NCI-H82 (cell line): Measurements from ENCODE around the gene RNF169.

ENCODE experiments used
- DNase-seq: peaks from one replicate; lab custom pipeline; 2025; lab: John Stamatoyannopoulos, UW

RNF169 gene

GRCh38 chr11:74770456-74770855 is 21.8 kb downstream of the RNF169 start:
- DNase-seq = no peak

- DNase-seq = no peak
Measured at GRCh38 chr11:74771139-74771538, 22.5 kb downstream of the RNF169 start.

DNA sequence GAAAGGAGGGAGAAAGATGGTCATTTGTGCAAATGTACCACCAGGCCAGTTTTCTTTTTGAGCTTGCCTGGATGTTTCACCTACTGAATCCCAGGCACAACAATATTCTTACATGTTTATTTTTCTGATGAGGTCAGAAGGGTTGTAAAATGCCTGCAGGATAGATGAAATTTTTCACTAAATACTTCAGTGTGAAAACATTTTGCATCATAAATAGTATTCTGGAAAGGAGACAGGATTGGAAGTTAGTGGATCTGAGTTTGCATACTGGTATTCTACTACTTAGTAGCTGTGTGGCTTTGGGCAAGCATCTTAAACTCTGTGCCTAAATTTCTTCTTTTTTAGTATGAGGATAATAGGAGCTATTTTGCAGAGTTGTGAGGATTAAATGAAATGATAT is 24.8 kb downstream of the RNF169 start:
- DNase-seq = no peak

- DNase-seq = no peak
Measured at GRCh38 chr11:74775762-74776161, 27.1 kb downstream of the RNF169 start.

GRCh38 chr11:74776546-74776945 is 27.9 kb downstream of the RNF169 start:
- DNase-seq = no peak

- peak; percentile 28 for DNase-seq
Measured at GRCh38 chr11:74777038-74777437, 28.4 kb downstream of the RNF169 start.

DNA sequence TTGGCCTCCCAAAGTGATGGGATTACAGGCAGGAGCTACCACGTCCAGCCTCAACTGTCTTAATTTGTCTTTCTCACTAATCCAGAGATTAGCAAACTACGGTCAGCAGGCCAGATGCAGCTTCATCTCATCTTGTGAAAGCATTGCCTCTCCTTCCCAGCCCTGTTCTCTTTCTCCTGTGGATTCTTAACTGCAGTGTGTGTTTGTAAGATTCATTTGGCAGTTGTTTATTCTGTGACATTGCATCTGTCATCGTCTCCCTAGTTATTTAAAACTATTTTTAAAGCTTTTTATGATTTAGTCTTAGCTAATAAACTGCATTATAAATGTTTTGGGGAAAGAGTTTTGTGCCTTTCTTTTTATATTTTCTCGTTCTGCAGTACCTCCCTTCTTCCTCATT is 29.2 kb downstream of the RNF169 start:
- DNase-seq = peak; percentile 58

DNA sequence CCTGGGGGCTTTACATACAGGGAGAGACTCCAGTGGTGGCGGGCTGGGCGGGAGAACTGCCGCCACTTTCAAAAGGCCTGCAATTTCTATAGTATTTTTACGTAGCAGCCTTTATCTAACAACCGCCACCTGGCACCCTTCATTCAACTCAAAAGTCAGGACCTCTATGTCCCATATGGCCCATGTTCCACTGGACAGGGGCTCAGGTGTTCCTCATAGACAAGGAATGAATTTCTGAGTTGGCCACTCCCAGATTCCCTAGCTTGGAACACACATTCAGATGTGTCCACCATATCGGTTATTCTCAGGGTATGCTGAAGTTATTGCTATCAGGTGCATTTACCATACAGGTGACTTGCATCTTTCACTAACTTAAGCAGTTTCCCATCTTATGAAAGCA is 29.9 kb downstream of the RNF169 start:
- DNase-seq = no peak

- DNase-seq = no peak
Measured at GRCh38 chr11:74780248-74781005, 31.8 kb downstream of the RNF169 start.

DNA sequence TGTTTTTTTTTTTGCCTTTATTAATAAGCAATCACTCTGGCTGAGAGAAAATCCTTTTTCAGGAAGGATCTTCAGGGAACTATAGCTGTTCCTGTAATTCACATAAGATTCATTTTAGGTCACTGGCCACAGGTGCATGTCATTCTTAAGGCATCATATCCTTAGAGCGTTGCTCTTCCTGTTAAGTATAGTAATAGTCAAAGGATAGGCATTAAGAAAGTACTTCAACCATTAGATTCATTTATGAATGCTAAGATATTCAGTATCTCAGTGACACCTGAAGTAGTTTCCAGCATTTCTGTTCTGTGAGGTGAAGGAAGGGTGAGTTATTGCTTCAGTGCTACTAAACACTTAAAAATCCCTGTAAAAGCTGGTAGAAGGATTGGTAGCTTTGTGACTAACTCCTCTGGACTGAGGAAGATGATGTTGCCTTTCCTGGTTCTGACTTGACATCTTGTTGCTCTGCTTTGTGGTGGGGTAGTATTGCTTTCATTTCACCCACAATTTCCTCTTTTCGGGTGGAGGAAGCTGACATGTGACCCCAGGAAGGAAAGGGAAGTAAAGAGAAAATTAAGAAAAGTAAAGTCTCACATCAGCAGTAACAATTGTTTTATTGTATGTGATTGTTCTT is 34.7 kb downstream of the RNF169 start:
- DNase-seq = no peak

- DNase-seq = no peak
Measured at GRCh38 chr11:74784234-74784633, 35.6 kb downstream of the RNF169 start.

- DNase-seq = no peak
Measured at GRCh38 chr11:74784726-74785125, 36.1 kb downstream of the RNF169 start.

DNA sequence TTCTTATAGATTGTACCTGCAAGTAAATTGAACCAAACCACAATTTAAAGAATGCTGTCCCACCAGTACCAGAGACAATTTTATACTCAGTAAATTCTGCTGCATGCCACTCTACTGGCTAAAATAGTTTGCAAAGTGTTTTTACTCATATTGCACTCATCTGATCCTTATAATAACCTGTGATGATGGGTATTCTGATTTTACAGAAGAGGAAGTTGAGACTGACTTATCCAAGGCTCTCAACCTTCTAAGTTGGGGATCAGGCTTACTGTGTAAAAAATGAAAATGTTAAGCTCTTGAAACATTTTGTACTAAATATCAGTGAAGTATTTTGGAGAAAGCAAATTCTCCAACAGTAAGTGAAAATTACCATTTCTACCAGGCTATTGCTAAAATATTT is 37.9 kb downstream of the RNF169 start:
- no peak for DNase-seq

- DNase-seq = no peak
Measured at GRCh38 chr11:74791333-74792100, 42.9 kb downstream of the RNF169 start.

DNA sequence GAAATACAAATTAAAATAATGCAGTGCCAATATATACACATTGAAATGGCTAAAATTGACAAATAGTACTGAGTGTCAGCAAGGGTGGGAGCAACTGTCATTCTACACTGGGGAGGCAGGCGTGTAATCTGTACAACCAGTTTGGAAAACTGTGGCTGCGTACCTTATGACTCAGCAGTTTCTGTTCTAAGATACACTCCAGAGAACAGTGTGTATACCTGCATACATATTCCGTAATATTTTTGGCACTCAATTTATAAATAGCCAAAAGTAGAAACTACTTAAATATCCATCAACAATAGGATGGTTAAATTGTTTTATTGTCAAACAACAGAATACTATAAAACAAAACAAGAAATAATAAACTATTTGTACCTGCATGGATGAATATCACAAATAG is 57.6 kb downstream of the RNF169 start:
- DNase-seq = no peak

DNA sequence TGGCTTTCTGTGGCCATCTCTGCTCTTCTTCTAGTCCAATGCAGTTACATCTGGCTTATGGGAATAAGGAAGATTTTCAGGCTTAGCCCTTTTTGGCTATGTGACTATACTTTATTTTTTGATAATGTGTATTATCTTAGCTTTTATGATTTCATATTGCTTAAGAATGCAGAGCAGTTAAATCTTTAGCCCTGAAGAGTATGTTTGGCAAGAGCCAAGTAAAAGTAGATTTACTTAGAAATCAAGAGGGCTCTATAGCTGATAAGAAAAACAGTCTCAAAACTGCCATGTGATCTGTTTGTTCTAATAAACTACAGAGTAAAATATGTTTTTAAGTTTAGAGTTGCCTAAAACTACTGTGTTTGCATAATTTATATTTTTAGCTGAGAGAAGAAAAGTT is 61.2 kb downstream of the RNF169 start:
- DNase-seq = no peak

- DNase-seq = no peak
Measured at GRCh38 chr11:74815966-74816365, 67.3 kb downstream of the RNF169 start.

DNA sequence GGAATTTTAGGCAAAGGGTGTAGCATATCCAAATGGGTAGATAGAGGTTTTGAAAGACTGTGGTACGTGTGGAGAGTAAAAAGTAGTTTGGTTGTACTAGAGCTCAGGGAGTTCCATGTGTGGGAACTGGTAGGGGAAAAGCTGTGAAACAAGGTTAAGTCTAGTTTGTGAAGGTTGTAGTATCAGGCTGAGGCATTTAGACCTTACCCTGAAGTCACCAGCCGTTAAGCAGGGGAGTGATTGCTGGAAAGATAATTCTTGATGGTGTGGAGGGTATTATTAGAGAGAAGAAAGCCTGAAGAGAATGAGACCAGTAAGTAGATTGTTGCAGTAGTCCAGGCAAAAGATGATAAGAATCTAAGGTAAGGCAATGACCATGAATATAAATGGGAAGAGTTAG is 68.0 kb downstream of the RNF169 start:
- no peak for DNase-seq

GRCh38 chr11:74818283-74818946 is 69.8 kb downstream of the RNF169 start:
- DNase-seq = no peak

- peak; percentile 68 for DNase-seq
Measured at GRCh38 chr11:74819400-74819799, 70.8 kb downstream of the RNF169 start.

DNA sequence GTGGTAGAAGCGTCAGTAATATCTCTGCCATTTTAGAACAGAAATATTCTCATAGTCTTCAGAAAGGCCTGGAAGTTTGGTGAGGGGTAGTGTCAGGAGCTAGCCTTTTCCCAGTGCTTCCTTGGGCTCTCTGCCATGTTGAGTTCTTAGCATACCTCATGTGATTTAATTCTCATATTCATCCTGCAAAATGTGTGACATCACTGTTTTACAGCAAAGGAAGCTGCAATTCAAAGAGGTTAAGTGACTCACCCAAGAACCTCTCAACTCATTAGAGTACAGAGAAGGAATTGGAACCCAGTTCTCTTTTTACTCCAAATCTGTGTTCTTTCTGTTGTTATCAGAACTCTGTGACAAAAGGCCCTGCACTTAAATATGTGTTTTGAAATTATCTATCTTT is 72.1 kb downstream of the RNF169 start:
- no peak for DNase-seq

DNA sequence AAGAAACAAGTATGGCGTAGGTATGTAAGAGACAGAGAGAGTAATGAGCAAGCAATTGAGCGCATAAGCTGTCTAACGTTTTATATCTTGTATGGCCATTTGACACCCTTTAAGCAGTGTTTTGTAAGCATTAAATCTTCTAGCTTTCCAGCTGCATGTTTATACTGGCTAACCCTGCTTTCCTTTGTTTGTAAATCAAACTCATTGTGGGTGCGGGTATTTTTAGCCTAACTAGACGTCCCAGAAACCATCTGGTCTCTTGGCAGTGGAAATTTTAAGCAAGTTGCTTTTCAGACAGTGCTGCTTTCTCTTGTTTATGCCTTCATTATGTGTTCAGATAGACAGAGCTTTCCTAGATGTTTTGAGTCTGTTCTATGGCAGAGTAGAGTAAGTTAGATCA is 73.5 kb downstream of the RNF169 start:
- no peak for DNase-seq
